Activated naive CD8-positive, alpha-beta T cell treated with anti-CD3 and anti-CD28 coated beads, Interleukin-2, amount 50 U/mL, for 24 hours (primary cell): Measurements from ENCODE around the gene SP2.

Experiments
- ATAC-seq: fragments of 150-1000 bp; cut with Tn5 transposase; one replicate; pipeline ENCODE4 v1.10.0; 2021
- DNase-seq: peaks from one replicate; pipeline ENCODE4 v3.0.0; 2021
- H3K27ac Mint-ChIP-seq: one replicate; pipeline ENCODE4 v1.8.0; 2021; ENCODE audit warnings: mild to moderate bottlenecking, mixed read lengths
- H3K27me3 Mint-ChIP-seq: one replicate; pipeline ENCODE4 v1.8.0; 2021; ENCODE audit warnings: mixed read lengths
- H3K36me3 Mint-ChIP-seq: one replicate; pipeline ENCODE4 v1.8.0; 2021; ENCODE audit warnings: low read depth, mixed read lengths
- H3K4me1 Mint-ChIP-seq: one replicate; pipeline ENCODE4 v1.8.0; 2021; ENCODE audit warnings: mixed read lengths
- H3K4me3 Mint-ChIP-seq: one replicate; pipeline ENCODE4 v1.8.0; 2021; ENCODE audit warnings: mild to moderate bottlenecking, moderate library complexity, mixed read lengths
- H3K9me3 Mint-ChIP-seq: one replicate; pipeline ENCODE4 v1.8.0; 2021; ENCODE audit warnings: mixed read lengths

Gene SP2

GRCh38 chr17:47878203-47879027 lies 17.6 kb upstream of the SP2 start:
- Mint-ChIP-seq H3K36me3 (no peaks in the 10 kb centered on the region), H3K27ac (no peak overlapping the region), H3K9me3 (no peaks in the 10 kb centered on the region), H3K27me3 (peaks cover 22% of the 10 kb centered on the region), H3K4me1 (peaks cover 9% of the 10 kb centered on the region), H3K4me3 (no peak overlapping the region)
- peak; percentile 6 for ATAC-seq
- DNase-seq: no peak

GRCh38 chr17:47879028-47879585 lies 16.9 kb upstream of the SP2 start:
- Mint-ChIP-seq H3K36me3 (no peaks in the 10 kb centered on the region), H3K9me3 (no peaks in the 10 kb centered on the region), H3K4me1 (peaks cover 14% of the 10 kb centered on the region), H3K27me3 (peaks cover 16% of the 10 kb centered on the region), H3K4me3 (no peak overlapping the region), H3K27ac (no peak overlapping the region)
- DNase-seq (no peak), ATAC-seq (peak; percentile 92)

DNA sequence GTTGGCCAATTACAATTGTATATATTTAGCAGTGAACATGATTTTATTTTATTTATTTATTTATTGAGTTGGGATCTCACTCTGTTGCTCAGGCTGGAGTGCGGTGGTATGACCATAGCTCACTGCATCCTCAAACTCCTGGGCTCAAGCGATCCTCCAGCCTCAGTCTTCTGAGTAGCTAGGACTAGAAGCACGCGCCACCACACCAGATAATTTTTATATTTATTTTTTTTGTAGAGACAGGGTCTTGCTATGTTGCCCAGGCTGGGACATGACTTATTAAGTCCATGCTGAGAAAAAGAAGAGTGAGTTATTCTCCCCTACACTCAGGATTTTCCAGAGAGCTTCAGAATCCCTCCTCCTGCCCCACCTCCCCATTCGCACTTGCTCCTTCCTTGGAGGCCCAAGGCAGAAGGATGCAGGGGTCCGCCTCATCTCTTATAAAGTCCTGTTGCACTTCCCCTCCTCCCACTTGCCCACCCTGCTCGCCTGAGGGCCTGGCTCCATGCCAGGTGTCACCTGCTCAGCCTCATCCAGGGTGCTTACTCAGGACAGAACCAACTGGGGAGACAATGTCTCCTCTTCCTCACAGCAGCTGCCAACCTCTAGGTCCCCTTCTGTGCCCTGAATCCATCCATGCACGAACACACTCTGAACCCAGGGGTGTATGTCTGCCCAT lies 16.1 kb upstream of the SP2 start:
- DNase-seq (no peak), ATAC-seq (no peak)
- H3K27me3 Mint-ChIP-seq: peaks cover 13% of the 10 kb centered on the region
- no peaks in the 10 kb centered on the region for H3K9me3 Mint-ChIP-seq
- H3K4me1 Mint-ChIP-seq: peaks cover 19% of the 10 kb centered on the region
- no peak overlapping the region for H3K27ac Mint-ChIP-seq
- no peaks in the 10 kb centered on the region for H3K36me3 Mint-ChIP-seq
- H3K4me3 Mint-ChIP-seq: no peak overlapping the region

DNA sequence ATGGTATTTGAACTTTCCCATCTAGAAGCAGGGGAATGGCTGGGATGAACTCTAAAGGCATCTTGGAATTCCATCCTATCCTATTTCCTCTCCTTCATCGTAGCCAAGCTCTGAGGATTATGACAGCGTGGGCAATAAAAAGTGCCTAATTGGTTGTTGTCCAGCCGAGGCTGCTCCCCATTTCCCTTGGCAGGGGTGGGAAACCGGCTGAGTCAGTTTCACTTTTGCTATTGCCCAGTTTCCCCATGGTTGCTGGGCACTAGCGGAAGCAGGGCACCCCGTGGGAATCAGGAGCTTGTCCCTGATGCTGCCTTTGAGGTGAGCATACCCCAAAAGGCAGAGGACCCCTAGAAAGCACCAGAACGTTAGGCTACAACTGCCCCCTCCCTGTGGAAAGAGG lies 13.8 kb upstream of the SP2 start:
- DNase-seq: no peak
- no peak overlapping the region for H3K27ac Mint-ChIP-seq
- H3K27me3 Mint-ChIP-seq: peaks cover 8% of the 10 kb centered on the region
- no peaks in the 10 kb centered on the region for H3K36me3 Mint-ChIP-seq
- H3K9me3 Mint-ChIP-seq: no peaks in the 10 kb centered on the region
- peaks cover 24% of the 10 kb centered on the region for H3K4me1 Mint-ChIP-seq
- H3K4me3 Mint-ChIP-seq: no peak overlapping the region
- ATAC-seq: no peak

DNA sequence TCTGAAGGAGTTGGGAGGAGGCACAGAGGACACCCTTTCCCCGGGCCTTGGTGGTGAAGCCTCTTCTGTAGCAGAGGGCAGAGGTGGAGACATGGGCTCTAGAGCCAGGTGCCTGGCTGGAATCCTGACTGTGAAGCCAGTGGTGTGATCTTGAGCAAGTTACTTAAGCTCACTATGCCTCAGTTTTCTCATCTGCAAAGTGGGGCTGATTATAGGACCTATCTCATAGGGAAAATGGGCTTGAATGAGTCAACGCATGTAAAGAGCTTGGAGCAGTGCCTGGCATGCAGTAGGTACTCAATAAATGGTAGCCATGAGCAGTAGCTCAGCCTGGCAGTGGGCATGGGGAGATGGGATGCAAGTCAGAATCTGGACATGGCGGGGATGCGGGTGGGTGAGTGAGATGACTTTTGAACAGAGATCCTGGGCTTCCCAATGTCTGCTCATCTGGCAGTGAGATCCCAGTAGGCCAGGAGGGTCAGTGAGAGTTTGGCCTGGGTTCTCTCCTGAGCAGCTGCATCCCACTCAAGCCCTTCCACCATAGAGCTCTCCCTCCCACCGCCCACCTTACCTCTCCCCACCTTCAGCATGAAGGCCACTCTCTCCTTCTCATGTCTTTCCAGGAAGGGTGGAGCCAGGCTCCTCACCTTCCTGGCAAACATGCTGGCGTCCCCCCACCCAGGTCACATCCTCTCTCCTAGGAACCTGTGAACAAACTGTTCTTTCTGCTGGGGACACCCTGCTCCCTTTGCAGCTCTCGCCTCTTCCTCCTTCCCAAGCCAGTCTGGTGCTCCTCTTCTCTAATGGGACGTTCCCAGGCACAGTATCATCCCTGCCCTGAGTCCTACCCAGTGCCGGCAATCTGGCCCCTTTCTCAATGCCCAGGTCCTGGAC lies 13.1 kb upstream of the SP2 start:
- Mint-ChIP-seq H3K27me3 (peaks cover 8% of the 10 kb centered on the region), H3K9me3 (no peaks in the 10 kb centered on the region), H3K4me1 (peaks cover 24% of the 10 kb centered on the region), H3K4me3 (no peak overlapping the region), H3K36me3 (no peaks in the 10 kb centered on the region), H3K27ac (no peak overlapping the region)
- DNase-seq (no peak), ATAC-seq (no peak)

DNA sequence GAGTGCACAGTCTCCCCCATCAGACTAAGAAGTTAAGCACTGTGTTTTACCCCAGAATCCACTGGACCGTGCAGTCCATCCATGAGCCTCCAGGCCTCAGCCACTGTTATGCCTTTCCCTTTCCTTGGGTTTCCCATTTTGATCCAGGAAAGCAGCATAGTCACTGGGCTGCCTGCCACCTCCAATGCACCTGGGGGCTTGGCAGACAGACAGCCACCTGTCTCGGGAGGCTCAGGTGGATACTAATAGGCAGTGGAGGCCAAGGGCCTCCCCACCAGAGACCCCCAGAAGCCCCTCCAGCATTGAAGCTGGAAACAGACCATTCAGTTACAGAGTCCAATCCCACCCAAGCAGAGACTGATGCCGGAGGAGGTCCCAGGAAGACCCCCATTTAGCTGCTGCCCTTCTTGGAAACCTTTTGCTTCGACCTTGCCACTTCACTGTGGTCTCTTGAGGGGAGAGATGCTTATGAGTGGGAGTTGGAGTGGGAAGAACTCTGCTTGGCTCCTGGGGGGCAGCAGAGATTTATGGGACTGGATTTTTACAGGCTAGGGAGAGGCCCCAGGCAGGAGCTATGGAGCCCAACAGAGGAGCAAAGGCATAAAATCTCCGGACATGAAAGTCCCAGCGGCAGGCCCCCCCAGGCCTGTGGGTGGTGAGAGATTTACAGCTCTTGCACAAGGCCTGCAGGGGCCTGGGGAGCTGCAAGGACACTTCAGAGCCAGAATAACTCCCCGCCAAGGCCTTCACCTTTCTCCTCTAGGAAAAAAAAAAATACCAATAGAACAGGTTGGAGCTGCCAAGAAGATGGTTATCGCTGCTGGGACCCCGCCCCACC lies 12.2 kb upstream of the SP2 start:
- Mint-ChIP-seq H3K27ac (no peak overlapping the region), H3K27me3 (peaks cover 5% of the 10 kb centered on the region)

DNA sequence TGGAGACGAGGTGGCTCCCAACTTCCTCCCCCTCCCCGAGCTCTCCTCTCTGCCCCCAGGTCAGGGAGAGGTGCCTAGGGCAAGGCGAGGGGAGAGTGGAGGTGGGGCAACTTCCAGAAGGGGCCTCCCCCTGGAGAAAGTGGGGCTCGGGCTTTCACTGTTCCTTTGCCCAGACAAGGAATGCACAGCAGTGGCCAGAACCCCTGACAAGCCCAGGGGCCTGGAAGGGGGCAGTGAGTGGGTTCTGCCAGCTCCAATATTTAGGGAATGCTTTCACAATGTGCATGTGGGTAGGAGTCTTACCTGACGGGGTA lies 11.7 kb upstream of the SP2 start:
- ATAC-seq: no peak
- H3K9me3 Mint-ChIP-seq: no peaks in the 10 kb centered on the region

More for the DNA sequence above, 12.2 kb upstream of the SP2 start:
- Mint-ChIP-seq H3K9me3 (no peaks in the 10 kb centered on the region), H3K4me1 (peaks cover 24% of the 10 kb centered on the region), H3K36me3 (no peaks in the 10 kb centered on the region), H3K4me3 (no peak overlapping the region)
- no peak for ATAC-seq
- DNase-seq: no peak

GRCh38 chr17:47884905-47885730 lies 10.9 kb upstream of the SP2 start:
- H3K36me3 Mint-ChIP-seq: no peaks in the 10 kb centered on the region
- H3K27ac Mint-ChIP-seq: no peak overlapping the region
- peaks cover under 1% of the 10 kb centered on the region for H3K27me3 Mint-ChIP-seq
- H3K4me1 Mint-ChIP-seq: peaks cover 19% of the 10 kb centered on the region
- ATAC-seq (no peak), DNase-seq (no peak)
- H3K4me3 Mint-ChIP-seq: no peak overlapping the region
- no peaks in the 10 kb centered on the region for H3K9me3 Mint-ChIP-seq

More for the DNA sequence above, 11.7 kb upstream of the SP2 start:
- H3K4me3 Mint-ChIP-seq: no peak overlapping the region
- no peak overlapping the region for H3K27ac Mint-ChIP-seq
- DNase-seq: no peak
- no peaks in the 10 kb centered on the region for H3K36me3 Mint-ChIP-seq
- H3K27me3 Mint-ChIP-seq: peaks cover 2% of the 10 kb centered on the region
- peaks cover 19% of the 10 kb centered on the region for H3K4me1 Mint-ChIP-seq

- no peaks in the 10 kb centered on the region for H3K9me3 Mint-ChIP-seq
- no peak overlapping the region for H3K4me3 Mint-ChIP-seq
- no peaks in the 10 kb centered on the region for H3K27me3 Mint-ChIP-seq
- H3K4me1 Mint-ChIP-seq: peaks cover 17% of the 10 kb centered on the region
- DNase-seq: no peak
- no peak overlapping the region for H3K27ac Mint-ChIP-seq
- ATAC-seq: no peak
- no peaks in the 10 kb centered on the region for H3K36me3 Mint-ChIP-seq
Observed at GRCh38 chr17:47888293-47888692, 7.7 kb upstream of the SP2 start.

GRCh38 chr17:47889734-47890529 lies 6.1 kb upstream of the SP2 start:
- peaks cover 13% of the 10 kb centered on the region for H3K4me1 Mint-ChIP-seq
- no peak overlapping the region for H3K27ac Mint-ChIP-seq
- H3K27me3 Mint-ChIP-seq: no peaks in the 10 kb centered on the region
- H3K9me3 Mint-ChIP-seq: no peaks in the 10 kb centered on the region
- H3K36me3 Mint-ChIP-seq: no peaks in the 10 kb centered on the region
- peak; percentile 93 for ATAC-seq
- DNase-seq: peak; percentile 94
- no peak overlapping the region for H3K4me3 Mint-ChIP-seq

DNA sequence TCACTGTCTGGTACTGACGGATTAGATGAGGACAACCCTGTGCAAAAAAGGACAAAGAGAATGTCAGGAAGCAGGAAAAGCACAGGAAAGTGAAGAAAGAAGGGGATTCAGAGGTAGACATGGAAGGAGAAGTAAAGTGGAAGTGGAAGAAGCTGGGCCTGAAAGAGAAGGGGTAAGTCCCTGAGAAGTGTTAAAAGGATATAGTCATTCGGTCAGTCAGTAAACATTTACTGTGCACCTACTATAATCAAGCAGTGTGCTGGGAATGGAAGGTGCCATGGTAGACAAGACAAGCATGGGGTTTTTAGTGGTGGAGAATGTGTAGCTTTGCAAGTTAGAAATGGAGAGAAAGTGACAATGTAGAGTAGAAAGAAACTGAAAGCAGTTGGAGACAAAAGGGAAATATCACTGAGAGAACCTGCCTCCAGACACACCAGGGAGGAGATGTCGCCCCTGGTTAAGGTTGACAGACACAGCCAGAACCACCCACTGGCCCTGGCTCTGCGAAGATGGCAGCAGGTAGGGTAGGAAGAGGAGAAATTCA lies 4.4 kb upstream of the SP2 start:
- Mint-ChIP-seq H3K9me3 (no peaks in the 10 kb centered on the region), H3K36me3 (no peaks in the 10 kb centered on the region), H3K4me3 (no peak overlapping the region), H3K27ac (no peak overlapping the region), H3K4me1 (peaks cover 12% of the 10 kb centered on the region), H3K27me3 (peaks cover 4% of the 10 kb centered on the region)
- DNase-seq: no peak
- no peak for ATAC-seq

DNA sequence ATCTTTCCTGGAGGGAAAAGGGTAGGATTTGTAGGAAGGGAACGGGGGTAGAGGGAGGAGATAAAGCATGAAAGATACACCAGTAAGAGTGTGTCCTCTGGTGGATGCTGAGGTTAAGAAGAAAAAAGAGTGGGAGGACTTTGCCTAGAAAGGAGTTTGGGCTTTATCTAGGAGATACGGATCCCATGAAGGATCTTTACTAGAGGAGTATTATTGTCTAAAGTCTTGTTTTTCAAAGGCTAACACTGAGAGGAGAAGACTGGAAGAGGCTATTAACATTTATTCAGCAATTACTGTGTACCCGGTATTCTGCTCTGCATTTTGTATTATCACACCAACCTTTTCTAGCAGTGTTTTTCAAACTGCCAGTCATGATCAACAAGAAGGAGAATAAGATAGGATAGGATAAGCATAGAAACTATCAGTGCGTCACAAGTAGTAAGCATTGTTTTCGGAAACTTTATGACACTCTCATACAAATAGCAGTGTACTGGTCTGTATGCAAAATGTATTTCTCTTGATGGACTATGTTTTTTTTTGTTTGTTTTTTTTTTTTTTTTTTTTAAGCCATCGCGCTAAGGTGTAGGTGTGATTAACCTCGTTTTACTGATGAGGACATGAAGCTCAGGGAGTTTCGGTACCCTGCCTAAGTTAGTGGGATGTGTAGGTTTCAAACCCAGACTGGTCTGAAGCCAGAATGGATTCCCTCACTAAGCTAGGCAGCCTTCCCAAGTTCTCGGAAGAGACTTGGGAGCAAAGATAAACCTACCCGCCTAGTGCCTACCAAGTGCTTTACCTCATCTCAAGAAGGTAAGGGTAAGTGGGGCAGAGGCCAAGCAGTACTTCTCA lies 1.3 kb upstream of the SP2 start:
- Mint-ChIP-seq H3K27me3 (peaks cover 4% of the 10 kb centered on the region), H3K36me3 (peaks cover 8% of the 10 kb centered on the region), H3K9me3 (no peaks in the 10 kb centered on the region), H3K27ac (peak overlapping the region; percentile 96), H3K4me3 (peak overlapping the region; percentile 96), H3K4me1 (peaks cover 35% of the 10 kb centered on the region)
- ATAC-seq: no peak
- DNase-seq: no peak
